GM12878 (cell line): ENCODE data around the gene NEMP2. TPM values are rescaled to one million over a fixed set of nuclear protein-coding genes. Genes with fewer than 3 reads are reported as not detected.

Experiments used
- ATAC-seq: fragments of 200-7000 bp; cut with Tn5 transposase; 3 replicates; pipeline ENCODE4 v1.9.1; 2020; ENCODE audit warnings: mild to moderate bottlenecking, moderate library complexity
- BruUV-seq: library from RNA; stranded (reverse); fragments of 400-500 nt; replicated peaks from 2 replicates; lab custom pipeline; 2021; lab: Mats Ljungman, UMichigan
- CTCF ChIA-PET: fragments of 300-600 bp; sonication (Branson Sonifier 250); formaldehyde crosslinking; extraction: SDS; loops from one replicate; lab custom pipeline; 2021; ENCODE audit warnings: inconsistent platforms; lab: Yijun Ruan, JAX
- POLR2A ChIA-PET: fragments of 350-600 bp; formaldehyde crosslinking; extraction: SDS; loops from one replicate; lab custom pipeline; 2021; ENCODE audit warnings: inconsistent platforms; lab: Charles Lee
- RAD21 ChIA-PET: fragments of 300-600 bp; sonication (Branson Sonifier 250); formaldehyde crosslinking; loops from one replicate; lab custom pipeline; 2023; ENCODE audit warnings: antibody characterized with exemption; ENCODE audit not compliant: unreplicated experiment; lab: Charles Lee
- SMC1A ChIA-PET: fragments of 300-600 bp; sonication (Branson Sonifier 250); formaldehyde crosslinking; loops from one replicate; lab custom pipeline; 2023; ENCODE audit not compliant: unreplicated experiment, uncharacterized antibody; lab: Charles Lee
- DNase-seq: peaks from one replicate; pipeline ENCODE4 v3.0.0-alpha.2; 2011; ENCODE audit warnings: low read depth, low spot score
- FAIRE-seq: peaks from 3 replicates; lab custom pipeline; 2011; peaks lifted over from hg19 to GRCh38; lab: Jason Lieb, UNC
- H2AFZ ChIP-seq: 2 replicates; pipeline ENCODE4 v1.6.0; 2011; ENCODE audit warnings: low read depth, low read length, control low read depth; ENCODE audit not compliant: control insufficient read depth
- H3K27ac ChIP-seq: 2 replicates; pipeline ENCODE4 v1.5.1; 2011; ENCODE audit warnings: control low read depth; ENCODE audit not compliant: control insufficient read depth, insufficient read depth
- H3K27me3 ChIP-seq, 2 experiments: replicated peaks in 1 of 2; 2 replicates each; pipeline versions ENCODE4 v1.6.0 to v1.6.1; 2011; ENCODE audit warnings: low read length in 1 of 2; ENCODE audit not compliant: control insufficient read depth in 2 of 2, insufficient read depth in 2 of 2
- H3K36me3 ChIP-seq, 2 experiments: 2 replicates each; pipeline ENCODE4 v1.5.1; 2011; ENCODE audit warnings: low read length in 1 of 2; ENCODE audit not compliant: control insufficient read depth in 2 of 2, insufficient read depth in 2 of 2
- H3K4me1 ChIP-seq: 2 replicates; pipeline ENCODE4 v1.6.1; 2011; ENCODE audit warnings: mild to moderate bottlenecking, low read length, moderate library complexity, mixed read lengths; ENCODE audit not compliant: control insufficient read depth, insufficient read depth
- H3K4me2 ChIP-seq: 2 replicates; pipeline ENCODE4 v1.6.0; 2011; ENCODE audit warnings: control low read depth; ENCODE audit not compliant: control insufficient read depth, insufficient read depth
- H3K4me3 ChIP-seq: fragments of 200-600 bp; sonication (generic); 2 replicates; pipeline ENCODE4 v1.5.1; 2016
- H3K79me2 ChIP-seq: 2 replicates; pipeline ENCODE4 v1.6.0; 2011; ENCODE audit warnings: low read length; ENCODE audit not compliant: control insufficient read depth, insufficient read depth
- H3K9ac ChIP-seq: 2 replicates; pipeline ENCODE4 v1.8.0; 2011; ENCODE audit warnings: low read length, control low read depth, mixed read lengths; ENCODE audit not compliant: control insufficient read depth, insufficient read depth
- H3K9me3 ChIP-seq: replicated peaks from 3 replicates; pipeline ENCODE4 v1.5.1; 2011; ENCODE audit warnings: mild to moderate bottlenecking, low read length; ENCODE audit not compliant: control insufficient read depth, insufficient read depth
- H4K20me1 ChIP-seq: 2 replicates; pipeline ENCODE4 v1.6.0; 2011; ENCODE audit not compliant: control insufficient read depth, insufficient read depth
- ATF7 ChIP-seq: fragments of 450-650 bp; IDR thresholded peaks from 2 replicates; pipeline ENCODE4 v1.6.1; 2016; ENCODE audit warnings: low read depth, mild to moderate bottlenecking
- HDAC2 ChIP-seq: fragments of 200-600 bp; sonication (generic); IDR thresholded peaks from 2 replicates; pipeline ENCODE4 v1.6.1; 2017
- IKZF2 ChIP-seq, 2 experiments: fragments of 450-650 bp; IDR thresholded peaks; 2 replicates each; pipeline ENCODE4 v1.6.1; 2017; ENCODE audit warnings: mild to moderate bottlenecking in 2 of 2, moderate library complexity in 2 of 2
- MEF2B ChIP-seq: fragments of 450-650 bp; IDR thresholded peaks from 2 replicates; pipeline ENCODE4 v1.6.1; 2018; ENCODE audit warnings: mild to moderate bottlenecking, moderate library complexity; ENCODE audit not compliant: partially characterized antibody, poor library complexity, severe bottlenecking
- MLLT1 ChIP-seq: fragments of 450-650 bp; IDR thresholded peaks from 2 replicates; pipeline ENCODE4 v1.6.1; 2016; ENCODE audit warnings: mild to moderate bottlenecking
- NBN ChIP-seq: fragments of 450-650 bp; IDR thresholded peaks from 2 replicates; pipeline ENCODE4 v1.6.1; 2016
- RELB ChIP-seq: fragments of 450-650 bp; IDR thresholded peaks from 2 replicates; pipeline ENCODE4 v1.6.1; 2017; ENCODE audit warnings: low read depth, mild to moderate bottlenecking, moderate library complexity
- SIN3A ChIP-seq: IDR thresholded peaks from 2 replicates; pipeline ENCODE4 v1.6.1; 2012; ENCODE audit warnings: low read depth, low read length, improper control_type of control experiment
- STAT3 ChIP-seq: IDR thresholded peaks from 2 replicates; pipeline ENCODE4 v1.6.1; 2011; ENCODE audit warnings: low read depth, low read length, improper control_type of control experiment
- ZBED1 ChIP-seq: IDR thresholded peaks from 2 replicates; pipeline ENCODE4 v1.6.1; 2016; ENCODE audit warnings: borderline replicate concordance
- ZNF217 ChIP-seq: fragments of 450-650 bp; IDR thresholded peaks from 2 replicates; pipeline ENCODE4 v1.6.1; 2017; ENCODE audit warnings: antibody characterized with exemption, mild to moderate bottlenecking
- whole genome bisulfite sequencing: methylation state at CpG from one replicate; pipeline ENCODE4 v1.1.6; 2016; ENCODE audit warnings: low lambda C conversion rate; ENCODE audit not compliant: insufficient replicate concordance, insufficient coverage; ENCODE audit errors: missing lambda C conversion rate; 5-methylcytosine and 5-hydroxymethylcytosine counted together
- in situ Hi-C: fragments of 300-500 bp; cut with MboI; formaldehyde crosslinking; loops from 9 replicates; pipeline ENCODE4 v1.14.3; 2018; ENCODE audit warnings: mixed read lengths
- intact Hi-C: fragments of 100-400 bp; cut with micrococcal nuclease; formaldehyde crosslinking; loops from one replicate; pipeline ENCODE4 v1.14.2; 2022; ENCODE audit not compliant: unreplicated experiment
- polyA plus RNA-seq, 11 experiments: library from polyadenylated mRNA; depleted of rRNA in 4 of 11; unstranded in 6 of 11; stranded (reverse) in 5 of 11; fragments of >200 nt; fragmentation: Nextera tagmentation in 4 of 11; fragmentation: Illumina TruSeq in 1 of 11; extraction: Ambion mirVana in 4 of 11; extraction: Trizol in 1 of 11; gene quantifications; 1 replicate in 1 of 11; 2 replicates in 10 of 11; pipeline versions ENCODE4 v1.2.1 to v1.2.3, GENCODE V29; 2011 to 2016; ENCODE audit warnings: inconsistent platforms in 2 of 11, missing spikeins in 2 of 11, low read depth in 1 of 11
- total RNA-seq, 4 experiments: library from RNA; depleted of rRNA in 3 of 4; stranded (reverse); fragments of >200 nt in 3 of 4; fragmentation: Illumina TruSeq in 1 of 4; extraction: Trizol in 1 of 4; gene quantifications; 2 replicates each; pipeline versions ENCODE4 v1.2.1 to v1.2.3, GENCODE V29; 2013 to 2021
- TF ChIP-seq, protein P1 (sequence below): IDR thresholded peaks from 2 replicates; pipeline ENCODE4 v1.6.1; 2012; ENCODE audit warnings: mild to moderate bottlenecking, low read depth, low read length

The NEMP2 gene
- total and polyA plus RNA-seq, 10 of the 15 experiments (the other 5 are each of a cell fraction or from before 2014, with no cell fraction given): 2.3 to 14.0 (median 8.1) TPM

- TF ChIP-seq, protein P1, sequence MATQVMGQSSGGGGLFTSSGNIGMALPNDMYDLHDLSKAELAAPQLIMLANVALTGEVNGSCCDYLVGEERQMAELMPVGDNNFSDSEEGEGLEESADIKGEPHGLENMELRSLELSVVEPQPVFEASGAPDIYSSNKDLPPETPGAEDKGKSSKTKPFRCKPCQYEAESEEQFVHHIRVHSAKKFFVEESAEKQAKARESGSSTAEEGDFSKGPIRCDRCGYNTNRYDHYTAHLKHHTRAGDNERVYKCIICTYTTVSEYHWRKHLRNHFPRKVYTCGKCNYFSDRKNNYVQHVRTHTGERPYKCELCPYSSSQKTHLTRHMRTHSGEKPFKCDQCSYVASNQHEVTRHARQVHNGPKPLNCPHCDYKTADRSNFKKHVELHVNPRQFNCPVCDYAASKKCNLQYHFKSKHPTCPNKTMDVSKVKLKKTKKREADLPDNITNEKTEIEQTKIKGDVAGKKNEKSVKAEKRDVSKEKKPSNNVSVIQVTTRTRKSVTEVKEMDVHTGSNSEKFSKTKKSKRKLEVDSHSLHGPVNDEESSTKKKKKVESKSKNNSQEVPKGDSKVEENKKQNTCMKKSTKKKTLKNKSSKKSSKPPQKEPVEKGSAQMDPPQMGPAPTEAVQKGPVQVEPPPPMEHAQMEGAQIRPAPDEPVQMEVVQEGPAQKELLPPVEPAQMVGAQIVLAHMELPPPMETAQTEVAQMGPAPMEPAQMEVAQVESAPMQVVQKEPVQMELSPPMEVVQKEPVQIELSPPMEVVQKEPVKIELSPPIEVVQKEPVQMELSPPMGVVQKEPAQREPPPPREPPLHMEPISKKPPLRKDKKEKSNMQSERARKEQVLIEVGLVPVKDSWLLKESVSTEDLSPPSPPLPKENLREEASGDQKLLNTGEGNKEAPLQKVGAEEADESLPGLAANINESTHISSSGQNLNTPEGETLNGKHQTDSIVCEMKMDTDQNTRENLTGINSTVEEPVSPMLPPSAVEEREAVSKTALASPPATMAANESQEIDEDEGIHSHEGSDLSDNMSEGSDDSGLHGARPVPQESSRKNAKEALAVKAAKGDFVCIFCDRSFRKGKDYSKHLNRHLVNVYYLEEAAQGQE: no peak
- no peak for TF ChIP-seq SIN3A
Observed at GRCh38 chr2:190533968-190534309, 583 bp downstream of the NEMP2 start (continued).

DNA sequence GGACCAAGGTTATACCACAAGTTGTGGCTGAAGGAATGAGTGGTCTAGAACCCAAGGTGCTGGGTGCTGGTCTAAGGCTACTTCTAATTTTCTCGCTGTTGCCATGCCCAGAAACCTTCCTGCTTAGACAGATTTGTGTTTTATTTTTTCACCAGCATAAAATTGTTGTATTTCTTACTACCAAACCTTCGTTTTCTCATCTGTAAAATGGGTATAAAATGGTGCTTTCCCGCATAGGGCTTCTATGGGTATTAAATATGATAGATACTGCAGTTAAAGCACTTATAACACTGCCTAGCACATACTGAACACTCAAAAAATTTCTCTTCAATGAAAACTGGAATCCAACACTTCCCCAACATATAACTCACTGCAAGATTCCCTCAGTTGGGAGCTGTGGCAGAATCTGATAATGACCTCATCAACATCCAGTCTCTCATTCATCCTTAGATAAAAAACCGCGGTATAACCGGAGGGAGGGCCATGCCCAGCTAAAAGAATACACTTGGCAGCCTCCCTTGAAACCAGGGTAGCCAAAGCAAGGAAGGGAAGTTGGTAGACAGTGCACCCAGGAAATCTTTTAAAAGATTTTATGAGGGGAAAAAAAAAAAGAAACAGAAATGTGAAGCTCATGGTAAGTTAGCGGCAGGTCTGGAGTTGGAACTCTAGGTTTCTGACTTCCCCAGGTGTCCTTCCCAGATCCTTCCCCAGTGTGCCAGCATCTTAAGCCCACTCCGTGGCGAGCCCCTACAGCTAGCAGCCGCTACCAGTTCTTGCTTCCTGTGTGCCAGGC, 1.2 kb downstream of the NEMP2 start:
- BruUV-seq: TSS peak; percentile 81
- H3K27ac ChIP-seq: peak overlapping the region; percentile 97
- DNase-seq (no peak), FAIRE-seq (no peak)
- peak overlapping the region; percentile 93 for H3K9ac ChIP-seq
- SMC1A ChIA-PET: interaction anchor here (0.9 to 3.1 kb wide), 25 partner anchors 16 to 445 kb away, joined by 3 to 36 read pairs (median 5); no protein-coding TSS in a partner anchor
- TF ChIP-seq NBN (0 out of 2 replicates have a peak, but pooled peaks have one; percentile 20), STAT3 (no peak), ATF7 (peak; percentile 74), ZNF217 (peak; percentile 89), MLLT1 (peak; percentile 59; the same call in 1 of the 2 replicates), MEF2B (no peak), HDAC2 (0 out of 2 replicates have a peak, but pooled peaks have one; percentile 34), RELB (peak; percentile 40; the same call in 1 of the 2 replicates), IKZF2 (IDR thresholded peaks at IDR 0.05) (0 out of 4 replicates have a peak, but pooled peaks of 1 of the 2 experiments have one; percentile 3), ZBED1 (no peak)
- TF ChIP-seq, all 136 proteins: peak for 7
- Histone ChIP-seq H3K4me2 (peak overlapping the region; percentile 95), H3K27me3 (no peaks in the 10 kb centered on the region), H3K4me1 (peaks cover 25% of the 10 kb centered on the region), H3K36me3 (0 out of 4 replicates have a peak, but pooled peaks cover 0 to 4% of the 10 kb centered on the region in 2 experiments), H3K79me2 (peaks cover 53% of the 10 kb centered on the region), H3K4me3 (peak overlapping the region; percentile 88), H4K20me1 (no peaks in the 10 kb centered on the region), H2AFZ (peak overlapping the region; percentile 89), H3K9me3 (peaks cover 10% of the 10 kb centered on the region)
- in situ Hi-C loops (no loop called here), intact Hi-C loops (loop anchor here (5.0 kb wide), 2 partner anchors 126 to 751 kb away; partner anchors contain the start of genes MFSD6, ORMDL1 and PMS1)
- 2% methylated on average over 9 of the region's 10 CpGs for WGBS
- RAD21 ChIA-PET: interaction anchor here (0.7 to 5.8 kb wide), 25 partner anchors 8 to 486 kb away, joined by 3 to 38 read pairs (median 4); no protein-coding TSS in a partner anchor
- no peak; the same call in 2 of the 3 replicates for ATAC-seq
- POLR2A ChIA-PET: interaction anchor here (0.7 to 4.2 kb wide), 16 partner anchors 17 to 187 kb away, joined by 3 to 29 read pairs (median 4); no protein-coding TSS in a partner anchor
- CTCF ChIA-PET: interaction anchor here (0.6 to 3.1 kb wide), 11 partner anchors 22 to 414 kb away, joined by 3 to 32 read pairs (median 3); no protein-coding TSS in a partner anchor
